Superior temporal gyrus (tissue), 1 donor: ENCODE results near the gene NVL.

Experiments used
- DNase-seq: peaks from one replicate; pipeline ENCODE4 v3.0.0-alpha.2; 2016; ENCODE audit errors: extremely low spot score

The NVL gene

DNA sequence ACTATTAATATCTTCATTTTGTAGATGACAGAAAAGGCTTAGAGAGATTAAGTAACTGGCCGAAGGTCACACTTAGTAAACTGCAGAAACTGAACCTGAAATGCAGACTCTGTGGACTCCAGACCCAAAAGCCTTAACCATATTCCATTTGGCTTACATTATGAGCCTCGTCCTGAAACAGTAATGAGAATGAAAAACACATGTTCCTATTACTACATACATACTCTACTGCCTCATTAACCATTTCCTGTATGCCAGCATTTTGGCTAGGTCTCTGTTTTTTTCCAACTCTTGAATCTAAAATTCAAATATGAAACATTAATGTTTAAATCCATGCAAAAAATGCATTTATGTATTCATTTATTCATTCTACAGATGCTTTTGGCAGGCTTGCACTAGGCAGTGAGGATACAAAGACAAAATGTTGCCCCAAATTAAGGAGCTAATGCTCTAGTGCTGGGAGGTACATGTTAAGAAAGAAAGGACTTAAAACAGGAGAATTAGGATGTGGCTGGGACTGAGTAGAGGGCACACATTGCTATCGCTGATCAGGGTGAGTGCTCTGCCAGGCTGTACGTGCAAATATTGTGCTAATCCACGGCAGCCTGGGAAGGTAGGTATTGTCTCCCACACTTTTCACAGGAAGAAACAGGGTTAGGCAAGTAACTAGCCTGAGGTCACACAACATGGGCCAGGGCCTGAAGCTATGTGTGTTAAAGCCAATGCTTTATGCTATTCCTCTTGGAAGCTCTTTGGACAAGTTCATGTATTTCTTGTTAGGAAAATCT is 133.0 kb downstream of the NVL start:
- no peak for DNase-seq

DNA sequence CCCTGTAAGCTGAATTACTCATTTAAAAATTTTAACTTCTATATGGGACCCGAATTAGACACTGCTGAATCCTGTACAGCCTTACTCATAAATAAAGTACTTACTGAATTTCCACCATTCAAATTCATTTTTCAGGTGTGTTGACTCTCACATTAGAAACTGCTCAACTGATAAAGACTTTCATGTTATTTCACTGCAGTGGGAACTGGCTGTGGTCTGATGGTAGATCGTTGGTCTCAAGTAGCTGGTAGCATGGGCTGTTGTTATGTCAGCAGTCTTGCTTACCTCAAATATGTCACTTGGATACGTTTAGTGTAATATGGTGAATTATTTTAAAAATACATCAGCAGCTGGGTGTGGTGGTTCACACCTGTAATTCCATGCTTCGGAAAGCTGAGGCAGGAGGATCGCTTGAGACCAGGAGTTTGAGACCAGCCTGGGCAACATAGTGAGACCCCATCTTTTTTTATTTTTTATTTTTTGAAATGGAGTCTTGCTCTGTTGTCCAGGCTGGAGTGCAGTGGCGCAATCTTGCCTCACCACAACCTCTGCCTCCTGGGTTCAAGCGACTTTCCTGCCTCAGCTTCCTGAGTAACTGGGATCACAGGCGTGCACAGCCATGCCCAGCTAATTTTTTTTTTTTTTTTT is 136.5 kb downstream of the NVL start:
- no peak for DNase-seq

DNA sequence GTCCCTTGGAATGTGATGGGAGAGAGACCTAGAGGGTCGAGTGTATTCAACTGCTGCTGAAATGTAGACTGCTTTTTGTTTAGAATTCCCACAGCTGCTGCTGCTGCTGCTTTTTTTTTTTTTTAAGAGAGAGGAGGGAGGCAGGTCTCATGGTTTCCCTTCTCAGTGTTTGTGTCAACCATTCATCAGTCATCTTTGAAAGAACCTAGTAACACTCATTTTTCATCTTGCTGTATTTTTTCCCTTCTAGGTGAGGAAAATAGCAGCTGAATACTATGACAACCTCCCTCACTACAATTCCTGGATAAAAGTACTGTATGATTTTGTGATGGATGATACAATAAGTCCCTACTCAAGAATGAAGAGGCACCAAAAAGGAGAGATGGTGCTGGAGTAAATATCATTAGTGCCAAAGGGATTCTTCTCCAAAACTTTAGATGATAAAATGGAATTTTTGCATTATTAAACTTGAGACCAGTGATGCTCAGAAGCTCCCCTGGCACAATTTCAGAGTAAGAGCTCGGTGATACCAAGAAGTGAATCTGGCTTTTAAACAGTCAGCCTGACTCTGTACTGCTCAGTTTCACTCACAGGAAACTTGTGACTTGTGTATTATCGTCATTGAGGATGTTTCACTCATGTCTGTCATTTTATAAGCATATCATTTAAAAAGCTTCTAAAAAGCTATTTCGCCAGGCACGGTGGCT is 137.7 kb downstream of the NVL start:
- DNase-seq, result no peak

DNA sequence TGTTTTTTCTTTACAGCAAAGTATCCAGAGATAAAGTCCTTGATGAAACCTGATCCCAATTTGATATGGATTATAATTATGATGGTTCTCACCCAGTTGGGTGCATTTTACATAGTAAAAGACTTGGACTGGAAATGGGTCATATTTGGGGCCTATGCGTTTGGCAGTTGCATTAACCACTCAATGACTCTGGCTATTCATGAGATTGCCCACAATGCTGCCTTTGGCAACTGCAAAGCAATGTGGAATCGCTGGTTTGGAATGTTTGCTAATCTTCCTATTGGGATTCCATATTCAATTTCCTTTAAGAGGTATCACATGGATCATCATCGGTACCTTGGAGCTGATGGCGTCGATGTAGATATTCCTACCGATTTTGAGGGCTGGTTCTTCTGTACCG is 140.4 kb downstream of the NVL start:
- DNase-seq, result no peak

DNA sequence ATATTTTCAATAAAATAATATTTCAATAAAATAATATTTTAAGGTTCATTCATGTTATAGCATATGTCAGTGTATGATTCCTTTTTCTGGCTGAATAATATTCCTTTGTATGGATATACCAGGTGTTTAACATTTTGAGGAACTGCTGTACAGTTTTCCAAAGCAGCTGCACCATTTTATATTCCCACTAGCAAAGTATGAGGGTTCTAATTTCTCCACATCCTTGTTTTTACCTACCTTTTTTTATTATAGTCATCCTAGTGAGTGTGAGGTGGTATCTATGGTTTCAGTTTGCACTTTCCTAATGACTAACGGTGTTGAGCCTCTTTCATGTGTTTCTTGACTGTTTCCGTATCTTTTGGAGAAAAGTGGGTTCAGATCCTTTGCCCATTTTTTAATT is 141.7 kb downstream of the NVL start:
- no peak for DNase-seq

DNA sequence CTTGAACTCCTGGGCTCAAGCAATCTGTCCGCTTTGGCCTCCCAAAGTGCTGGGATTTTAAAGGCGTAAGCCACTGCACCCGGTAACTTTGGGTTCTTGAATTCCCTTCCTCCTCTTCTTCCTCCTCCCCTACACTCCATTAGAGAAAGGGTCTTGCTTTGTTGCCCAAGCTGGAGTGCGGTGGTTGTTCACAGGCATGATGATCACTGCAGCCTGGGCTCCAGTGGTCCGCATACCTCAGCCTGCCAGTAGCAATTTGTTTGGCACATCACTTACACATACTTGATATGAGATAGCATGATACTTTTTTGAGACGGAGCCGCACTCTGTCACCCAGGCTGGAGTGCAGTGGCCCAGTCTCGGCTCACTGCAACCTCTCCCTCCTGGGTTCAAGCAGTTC is 144.8 kb downstream of the NVL start:
- no peak for DNase-seq

DNA sequence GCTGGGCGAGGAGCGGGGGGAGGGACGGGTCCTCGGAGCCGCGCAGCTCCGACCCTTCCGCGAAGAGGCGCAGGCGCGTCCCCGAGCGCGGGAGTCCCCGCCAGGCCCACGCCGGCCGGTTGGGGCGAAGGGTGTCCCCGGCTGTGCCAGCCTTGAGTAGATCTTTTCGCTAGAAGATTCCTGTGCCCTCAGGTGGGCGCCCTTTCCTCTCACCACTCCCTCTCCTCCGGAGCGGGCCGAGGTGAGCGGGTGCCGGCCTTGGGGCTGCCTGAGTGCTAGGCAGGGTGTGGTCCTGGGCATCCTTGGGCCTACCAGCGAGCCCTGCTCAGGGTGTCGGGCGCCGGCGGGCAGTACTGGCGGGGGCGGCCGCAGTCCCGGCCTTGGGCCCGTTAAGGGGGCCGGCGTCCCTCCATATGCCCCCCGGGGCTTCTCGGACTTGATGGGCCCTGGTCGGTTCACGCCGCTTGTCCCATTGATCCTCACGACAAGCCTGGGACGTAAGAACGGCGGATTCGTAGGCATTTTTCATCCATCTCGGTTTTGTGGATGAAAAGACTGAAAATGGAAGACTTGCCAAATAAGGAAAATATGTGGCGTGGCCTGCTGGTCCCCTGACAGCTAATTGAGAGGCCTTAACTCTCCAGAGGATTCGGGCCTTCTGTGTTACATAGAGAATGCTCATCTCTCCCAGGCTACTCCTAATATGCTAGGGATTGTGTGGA is 146.2 kb downstream of the NVL start:
- peak; percentile 72 for DNase-seq

DNA sequence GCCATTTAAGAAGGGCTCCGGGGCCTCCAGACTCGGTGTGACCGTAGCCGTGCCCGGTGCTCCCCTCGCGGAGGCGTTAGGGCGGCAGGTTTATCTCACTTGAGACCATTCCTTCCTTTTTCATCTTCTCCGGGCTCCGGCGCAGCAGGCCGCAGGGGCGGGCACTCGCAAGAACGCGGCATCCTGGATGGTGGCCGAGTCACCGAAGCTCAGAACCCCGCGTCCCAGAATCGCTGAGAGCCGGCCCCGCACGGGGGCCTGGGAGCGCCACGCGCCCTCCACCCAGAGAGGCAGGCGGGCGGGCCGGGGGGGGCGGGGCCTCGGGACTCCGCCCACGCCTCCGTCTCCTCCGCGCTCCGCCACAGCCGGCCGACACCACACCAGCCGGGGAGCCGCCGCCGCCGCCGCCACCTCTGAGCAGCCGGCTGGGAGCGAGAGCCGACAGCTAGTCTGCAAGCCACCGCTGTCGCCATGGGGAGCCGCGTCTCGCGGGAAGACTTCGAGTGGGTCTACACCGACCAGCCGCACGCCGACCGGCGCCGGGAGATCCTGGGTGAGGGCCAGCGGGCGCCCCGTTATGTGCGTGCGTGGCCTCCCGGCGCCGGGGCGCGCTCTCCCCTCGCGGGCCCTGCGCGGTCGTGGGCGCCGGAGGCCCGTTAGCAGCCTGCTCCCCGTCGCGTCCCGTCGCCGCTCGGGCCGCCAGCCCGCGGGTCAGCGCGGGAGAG is 146.9 kb downstream of the NVL start, which contains the start of gene DEGS1:
Gene DEGS1, plus strand, starts transcription at position 375 of the 725 bp plus-strand sequence. Its CDS starts 97 bp downstream, at position 472.
- peak; percentile 76 for DNase-seq

DNA sequence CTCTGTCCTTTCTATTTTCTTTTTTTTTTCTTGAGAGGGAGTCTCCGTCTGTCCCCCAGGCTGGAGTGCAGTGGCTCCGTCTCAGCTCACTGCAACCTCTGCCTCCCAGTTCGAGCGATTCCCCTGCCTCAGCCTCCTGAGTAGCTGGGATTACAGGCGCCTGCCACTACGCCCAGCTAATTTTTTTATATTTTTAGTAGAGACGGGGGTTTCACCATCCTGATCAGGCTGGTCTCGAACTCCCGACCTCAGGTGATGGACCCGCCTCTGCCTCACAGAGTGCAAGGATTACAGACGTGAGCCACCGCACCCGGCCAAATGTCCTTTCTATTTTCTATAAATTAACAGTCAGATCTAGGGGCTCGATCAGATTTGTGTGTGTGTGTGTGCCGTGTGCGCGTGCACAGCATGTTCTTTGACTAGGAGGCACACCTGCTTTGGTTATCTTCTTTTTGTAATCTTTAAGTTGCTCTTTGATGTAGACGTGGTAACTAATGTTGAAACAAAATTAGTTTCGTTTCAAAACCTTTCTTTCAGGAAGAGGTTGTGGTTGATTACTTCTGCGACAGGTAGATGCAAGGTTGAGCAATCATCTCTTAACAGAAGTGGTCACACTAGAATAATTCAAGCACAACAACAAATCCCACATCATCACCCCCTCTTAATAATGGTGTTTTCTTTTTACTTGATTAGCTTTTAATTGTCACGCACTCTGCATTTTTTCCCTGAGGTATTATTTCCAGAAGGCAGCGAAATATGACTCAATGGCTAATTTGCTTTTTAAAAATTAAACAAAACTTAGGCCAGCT is 147.7 kb downstream of the NVL start:
- DNase-seq, result peak; percentile 48

DNA sequence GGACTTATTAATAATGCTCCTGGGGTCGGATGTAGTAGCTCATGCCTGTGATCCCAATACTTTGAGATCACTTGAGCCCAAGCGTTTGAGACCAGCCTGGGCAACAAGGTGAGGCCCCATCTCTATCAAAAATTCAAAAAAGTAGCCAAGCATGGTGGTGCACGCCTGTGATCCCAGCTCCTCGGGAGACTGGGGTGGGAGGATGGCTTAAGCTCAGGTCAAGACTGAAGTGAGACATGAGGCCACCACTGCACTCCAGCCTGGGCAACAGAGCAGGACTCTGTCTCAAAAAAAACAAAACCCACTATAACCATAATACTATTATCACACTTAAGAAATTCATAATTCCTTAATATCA is 148.5 kb downstream of the NVL start:
- no peak for DNase-seq

DNA sequence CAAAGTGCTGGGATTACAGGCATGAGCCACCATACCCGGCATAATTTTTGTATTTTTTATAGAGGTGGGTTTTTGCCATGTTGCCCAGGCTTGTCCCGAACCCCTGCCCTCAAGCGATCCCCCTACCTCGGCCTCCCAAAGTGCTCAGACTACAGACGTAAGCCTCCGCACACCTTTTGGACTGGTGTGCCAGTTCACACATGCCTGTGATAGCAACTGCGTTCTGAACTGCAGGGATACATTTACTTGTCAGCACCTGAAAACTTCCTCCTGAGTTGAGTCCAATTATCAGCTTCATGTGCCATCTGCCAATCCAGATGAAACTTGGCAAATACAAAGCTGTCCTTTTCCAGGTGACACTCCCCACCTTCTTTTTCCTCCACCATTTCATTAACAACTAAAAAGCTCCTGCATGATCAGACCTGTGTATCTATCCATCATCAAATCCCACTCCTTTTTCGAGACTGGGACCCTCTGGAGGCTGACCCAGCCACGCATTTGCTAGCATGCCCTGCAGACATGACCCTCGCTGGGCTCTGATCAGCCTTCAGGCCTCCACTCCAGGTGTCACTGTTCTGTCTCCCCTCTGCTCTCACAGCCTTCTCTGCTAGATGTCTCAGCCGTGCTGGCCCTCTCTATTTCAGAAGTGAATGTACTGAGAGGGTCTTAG is 149.1 kb downstream of the NVL start:
- peak; percentile 4 for DNase-seq

DNA sequence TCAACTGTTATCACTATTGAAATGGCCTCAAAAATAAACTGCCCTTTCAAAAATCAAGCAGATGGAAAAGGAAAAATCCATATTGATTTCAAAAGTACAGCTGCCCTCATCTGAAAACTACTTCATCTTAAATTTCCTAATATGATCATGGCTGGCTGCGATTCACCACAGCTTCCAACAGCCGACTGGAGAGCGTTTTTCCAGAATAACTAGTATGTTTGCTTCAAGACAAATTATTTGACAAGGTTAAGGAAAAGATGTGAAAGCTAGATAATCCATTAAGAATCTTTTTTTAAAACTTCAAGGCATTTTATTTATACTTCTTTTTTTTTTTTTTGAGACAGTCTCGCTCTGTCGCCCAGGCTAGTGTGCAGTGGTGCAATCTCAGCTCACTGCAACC is 151.1 kb downstream of the NVL start:
- DNase-seq, result peak; percentile 2

DNA sequence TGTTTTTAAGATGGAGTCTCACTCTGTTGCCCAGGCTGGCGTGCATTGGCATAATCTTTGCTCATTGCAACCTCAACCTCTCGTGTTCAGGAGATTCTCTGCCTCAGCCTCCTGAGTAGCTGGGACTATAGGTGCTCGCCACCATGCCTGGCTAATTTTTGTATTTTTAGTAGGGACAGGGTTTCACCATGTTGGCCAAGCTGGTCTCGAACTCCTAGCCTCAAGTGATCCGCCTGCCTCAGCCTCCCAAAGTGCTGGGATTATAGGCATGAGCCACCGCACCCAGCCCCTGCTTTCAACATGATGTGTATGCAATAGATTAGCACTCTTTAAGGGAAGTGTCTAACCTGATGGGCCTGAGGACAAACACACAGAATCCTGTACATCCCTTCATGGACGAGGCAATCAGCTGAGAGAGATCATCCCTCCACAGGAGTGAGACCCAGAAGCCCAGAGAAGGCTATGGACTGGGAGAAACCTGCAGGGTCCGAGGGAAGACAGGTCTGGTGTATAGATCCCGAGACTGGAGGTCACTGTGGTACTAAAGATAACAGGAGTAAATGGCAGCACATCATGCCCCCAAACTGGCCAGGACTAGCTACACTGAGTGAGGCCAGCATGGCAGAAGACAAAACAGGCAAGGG is 152.5 kb downstream of the NVL start:
- DNase-seq, result no peak
